ELR (cell line): ENCODE results near the gene ATF5.
"Not testable (repeated sequence)": the region's sequence is repeated elsewhere in the genome, so short reads cannot be mapped to it uniquely, and the experiment has no call there.

ENCODE experiments used
- DNase-seq: peaks from one replicate; pipeline ENCODE4 v3.0.0-alpha.2; 2015; ENCODE audit warnings: low read depth

The ATF5 gene

GRCh38 chr19:49923055-49924003 lies 5.7 kb upstream of the ATF5 start:
- no peak for DNase-seq

GRCh38 chr19:49924004-49924880 lies 4.8 kb upstream of the ATF5 start:
- no peak for DNase-seq

GRCh38 chr19:49924881-49925210 lies 4.2 kb upstream of the ATF5 start:
- not testable (repeated sequence) for DNase-seq

GRCh38 chr19:49925486-49925885 lies 3.5 kb upstream of the ATF5 start:
- DNase-seq = no peak

- no peak for DNase-seq
Observed at GRCh38 chr19:49926515-49926914, 2.5 kb upstream of the ATF5 start.

GRCh38 chr19:49927526-49928264 lies 1.3 kb upstream of the ATF5 start:
- no peak for DNase-seq

- peak; percentile 96 for DNase-seq
Observed at GRCh38 chr19:49929611-49930482, 842 bp downstream of the ATF5 start.

GRCh38 chr19:49930483-49931011 lies 1.5 kb downstream of the ATF5 start:
- peak; percentile 18 for DNase-seq

GRCh38 chr19:49931293-49932040 lies 2.5 kb downstream of the ATF5 start:
- DNase-seq = no peak

GRCh38 chr19:49932041-49932451 lies 3.0 kb downstream of the ATF5 start:
- no peak for DNase-seq

GRCh38 chr19:49932731-49933131 lies 3.7 kb downstream of the ATF5 start:
- DNase-seq = no peak

- DNase-seq = no peak
Observed at GRCh38 chr19:49933643-49934042, 4.6 kb downstream of the ATF5 start.

GRCh38 chr19:49936549-49936948 lies 7.5 kb downstream of the ATF5 start:
- DNase-seq = no peak

GRCh38 chr19:49937750-49938381 lies 8.9 kb downstream of the ATF5 start:
- DNase-seq = peak; percentile 75

- no peak for DNase-seq
Observed at GRCh38 chr19:49938662-49939061, 9.7 kb downstream of the ATF5 start.

GRCh38 chr19:49939721-49940481 lies 10.9 kb downstream of the ATF5 start:
- DNase-seq = no peak

GRCh38 chr19:49940482-49940791 lies 11.4 kb downstream of the ATF5 start:
- no peak for DNase-seq

GRCh38 chr19:49944567-49944966 lies 15.6 kb downstream of the ATF5 start:
- DNase-seq = not testable (repeated sequence)

GRCh38 chr19:49946415-49946814 lies 17.4 kb downstream of the ATF5 start:
- DNase-seq = no peak
